ENCODE measurements around the gene KRTAP9-7.
"Not testable (repeated sequence)": the region's sequence is repeated elsewhere in the genome, so short reads cannot be mapped to it uniquely, and the experiment has no call there.

KRTAP9-7 gene

GRCh38 chr17:41251261-41251660 lies 24.2 kb upstream of the KRTAP9-7 start:
- TF ChIP-seq ZFX (IDR thresholded peaks at IDR 0.05) (no peak), CTCF (conservative IDR thresholded peaks at IDR 0.05) (no peak)
- H3K27ac ChIP-seq, result no peak overlapping the region

GRCh38 chr17:41254861-41255260 lies 20.6 kb upstream of the KRTAP9-7 start:
- TF ChIP-seq ZFX (IDR thresholded peaks at IDR 0.05), result no peak
- no peak for TF ChIP-seq CTCF (conservative IDR thresholded peaks at IDR 0.05)
- H3K27ac ChIP-seq, result no peak overlapping the region

- H3K27ac ChIP-seq, result not testable (repeated sequence)
Measured at GRCh38 chr17:41255381-41256290, 19.9 kb upstream of the KRTAP9-7 start, which contains the start of gene KRTAP9-9. Gene KRTAP9-9, plus strand, starts transcription at chr17:41255384.

- TF ChIP-seq ZFX (IDR thresholded peaks at IDR 0.05), result no peak
- TF ChIP-seq CTCF (conservative IDR thresholded peaks at IDR 0.05), result no peak
- H3K27ac ChIP-seq, result no peak overlapping the region
Measured at GRCh38 chr17:41256291-41256685, 19.2 kb upstream of the KRTAP9-7 start.

DNA sequence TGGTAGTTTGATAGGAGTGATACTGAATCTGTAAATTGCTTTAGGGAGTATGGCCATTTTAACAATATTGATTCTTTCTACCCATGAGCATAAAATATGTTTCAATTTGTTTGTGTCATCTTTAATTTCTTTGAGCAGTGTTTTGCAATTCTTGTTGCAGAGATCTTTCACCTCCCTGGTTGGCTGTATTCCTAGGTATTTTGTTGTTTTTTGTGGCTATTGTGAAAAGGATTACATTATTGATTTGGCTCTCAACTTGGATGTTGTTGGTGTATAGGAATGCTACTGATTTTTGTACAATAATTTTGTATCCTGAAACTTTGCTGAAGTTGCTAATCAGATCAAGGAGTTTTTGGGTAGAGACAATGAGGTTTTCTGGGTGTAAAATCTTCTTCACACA lies 17.1 kb upstream of the KRTAP9-7 start:
- H3K27ac ChIP-seq, result no peak overlapping the region
- TF ChIP-seq CTCF (conservative IDR thresholded peaks at IDR 0.05) (no peak), ZFX (IDR thresholded peaks at IDR 0.05) (no peak)

DNA sequence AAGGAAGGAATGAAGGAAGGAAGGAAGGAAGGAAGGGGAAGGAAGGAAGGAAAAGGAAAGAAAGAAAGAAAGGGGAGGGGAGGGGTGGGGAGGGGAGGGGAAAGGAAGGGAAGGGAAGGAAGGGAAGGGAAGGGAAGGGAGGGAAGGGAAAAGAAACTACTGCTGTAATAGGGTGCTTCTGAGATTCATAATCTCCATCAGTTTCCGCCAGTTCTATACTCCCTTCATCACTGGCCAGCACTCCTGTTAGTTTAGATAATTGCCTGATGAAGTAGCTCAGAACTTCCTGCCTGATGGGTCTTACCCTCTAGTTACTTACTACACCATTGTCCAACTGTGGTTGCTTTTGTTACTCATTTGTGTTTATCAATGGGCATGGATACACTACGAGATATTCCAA lies 12.3 kb upstream of the KRTAP9-7 start:
- TF ChIP-seq ZFX (IDR thresholded peaks at IDR 0.05) (no peak), CTCF (conservative IDR thresholded peaks at IDR 0.05) (no peak)
- no peak overlapping the region for H3K27ac ChIP-seq

- H3K27ac ChIP-seq, result no peak overlapping the region
- TF ChIP-seq CTCF (conservative IDR thresholded peaks at IDR 0.05), result no peak
Measured at GRCh38 chr17:41264599-41264998, 10.9 kb upstream of the KRTAP9-7 start.

- TF ChIP-seq ZFX (IDR thresholded peaks at IDR 0.05), result no peak
- TF ChIP-seq CTCF (conservative IDR thresholded peaks at IDR 0.05), result no peak
- no peak within 1 kb of the TSS for H3K27ac ChIP-seq
Measured at GRCh38 chr17:41265078-41265477, 10.4 kb upstream of the KRTAP9-7 start, which contains the start of gene KRTAP9-6. Gene KRTAP9-6, plus strand, starts transcription at chr17:41265378. Its CDS starts 0 bp downstream, at chr17:41265378.

Data from C4-2B (cell line).